K562 (cell line): ENCODE measurements around the gene ZDHHC5. TPM values are rescaled to one million over a fixed set of nuclear protein-coding genes. Genes with fewer than 3 reads are reported as not detected.

Experiments
- FIP1L1 ChIP-seq: fragments of 200-400 bp; formaldehyde crosslinking; IDR thresholded peaks from 2 replicates; pipeline ENCODE4 v1.6.1; 2018; ENCODE audit warnings: mild to moderate bottlenecking, low read depth, low read length; ENCODE audit not compliant: poor library complexity, severe bottlenecking
- IRF1 ChIP-seq: sonication (generic); formaldehyde crosslinking; IDR thresholded peaks from 2 replicates; pipeline ENCODE4 v1.8.0; 2022; ENCODE audit warnings: missing genetic modification reagents, mild to moderate bottlenecking, borderline replicate concordance
- KLF16 ChIP-seq: IDR thresholded peaks from 2 replicates; pipeline ENCODE4 v1.6.1; 2016; ENCODE audit warnings: antibody characterized with exemption
- PRMT5 ChIP-seq: sonication (generic); formaldehyde crosslinking; IDR thresholded peaks from 2 replicates; pipeline ENCODE4 v1.5.0; 2020; ENCODE audit warnings: missing genetic modification reagents
- RBM14 ChIP-seq: fragments of 200-400 bp; formaldehyde crosslinking; IDR thresholded peaks from 2 replicates; pipeline ENCODE4 v1.6.1; 2018; ENCODE audit warnings: low read depth, mild to moderate bottlenecking, low read length, moderate library complexity, borderline replicate concordance; ENCODE audit not compliant: insufficient read depth
- RCOR1 ChIP-seq, 2 experiments: IDR thresholded peaks; 2 replicates each; pipeline ENCODE4 v1.6.1; 2012; ENCODE audit warnings: low read depth in 2 of 2, low read length in 2 of 2, borderline replicate concordance in 1 of 2, improper control_type of control experiment in 1 of 2
- RUNX1 ChIP-seq: sonication (generic); IDR thresholded peaks from 2 replicates; pipeline ENCODE4 v1.6.1; 2016; ENCODE audit warnings: antibody characterized with exemption, low read depth
- SAFB ChIP-seq: fragments of 200-400 bp; formaldehyde crosslinking; IDR thresholded peaks from 2 replicates; pipeline ENCODE4 v1.6.1; 2017; ENCODE audit warnings: low read depth, low read length, borderline replicate concordance
- TBP ChIP-seq: optimal IDR thresholded peaks from 2 replicates; pipeline ENCODE3; 2011; ENCODE audit warnings: low read depth, low read length, improper control_type of control experiment
- TEAD4 ChIP-seq, 2 experiments: sonication (generic) in 1 of 2; formaldehyde crosslinking in 1 of 2; IDR thresholded peaks; 2 replicates each; pipeline versions ENCODE4 v1.6.1 to v1.8.0; 2012 to 2022; ENCODE audit warnings: borderline replicate concordance in 1 of 2, inconsistent platforms in 1 of 2, low read length in 1 of 2, mild to moderate bottlenecking in 1 of 2, missing genetic modification reagents in 1 of 2
- ZBTB7A ChIP-seq: IDR thresholded peaks from 2 replicates; pipeline ENCODE4 v1.6.1; 2011; ENCODE audit warnings: low read depth, mild to moderate bottlenecking, low read length, moderate library complexity, borderline replicate concordance; ENCODE audit not compliant: control insufficient read depth
- ZNF347 ChIP-seq: fragments of 450-650 bp; formaldehyde crosslinking; IDR thresholded peaks from 2 replicates; pipeline ENCODE4 v1.4.0; 2020; ENCODE audit warnings: low read depth, mild to moderate bottlenecking, moderate library complexity
- ZNF75A ChIP-seq: fragments of 450-650 bp; formaldehyde crosslinking; IDR thresholded peaks from 2 replicates; pipeline ENCODE4 v1.4.0; 2020; ENCODE audit warnings: mild to moderate bottlenecking
- ZNF785 ChIP-seq: fragments of 250-450 bp; sonication (Bioruptor Pico); IDR thresholded peaks from 2 replicates; pipeline ENCODE4 v1.4.0; 2020; ENCODE audit warnings: mild to moderate bottlenecking
- polyA plus RNA-seq, 8 experiments: library from polyadenylated mRNA; depleted of rRNA in 4 of 8; stranded (reverse) in 5 of 8; unstranded in 3 of 8; fragments of >200 nt; fragmentation: Nextera tagmentation in 2 of 8; fragmentation: Illumina TruSeq in 1 of 8; extraction: Ambion mirVana in 2 of 8; extraction: Trizol in 1 of 8; gene quantifications; 2 replicates each; pipeline versions ENCODE4 v1.2.1 to v1.2.3, GENCODE V29; 2011 to 2014; ENCODE audit warnings: inconsistent platforms in 1 of 8, missing spikeins in 1 of 8
- total RNA-seq, 7 experiments: library from RNA; depleted of rRNA in 6 of 7; stranded (reverse); fragments of >200 nt in 6 of 7; fragmentation: Illumina TruSeq in 2 of 7; extraction: Trizol in 2 of 7; gene quantifications; 2 replicates each; pipeline versions ENCODE4 v1.2.1 to v1.2.3, GENCODE V29; 2011 to 2021; ENCODE audit warnings: low replicate concordance in 1 of 7
- TF ChIP-seq, protein P1 (sequence below), 2 experiments: fragments of 450-650 bp; IDR thresholded peaks; 2 replicates each; pipeline ENCODE4 v1.6.1; 2016; ENCODE audit warnings: mild to moderate bottlenecking in 2 of 2, borderline replicate concordance in 1 of 2, low read depth in 1 of 2, moderate library complexity in 1 of 2

ZDHHC5 gene
- total and polyA plus RNA-seq, 9 of the 15 experiments (the other 6 are each of a cell fraction or from before 2014, with no cell fraction given): 3.8 to 64.2 (median 35.9) TPM

- TF ChIP-seq TBP: peak; percentile 87
- no peak for TF ChIP-seq PRMT5 (CRISPR knock-in tag)
- peak; percentile 95 for TF ChIP-seq FIP1L1
- no peak for TF ChIP-seq SAFB
- no peak for TF ChIP-seq RBM14
- peak; percentile 70 for TF ChIP-seq TEAD4 (IDR thresholded peaks at IDR 0.05; ENCODE audit: low read length)
- TF ChIP-seq TEAD4 (CRISPR knock-in tag; IDR thresholded peaks at IDR 0.05; ENCODE audit: borderline replicate concordance): no peak
- TF ChIP-seq ZBTB7A: peak; percentile 98
- TF ChIP-seq, protein P1, sequence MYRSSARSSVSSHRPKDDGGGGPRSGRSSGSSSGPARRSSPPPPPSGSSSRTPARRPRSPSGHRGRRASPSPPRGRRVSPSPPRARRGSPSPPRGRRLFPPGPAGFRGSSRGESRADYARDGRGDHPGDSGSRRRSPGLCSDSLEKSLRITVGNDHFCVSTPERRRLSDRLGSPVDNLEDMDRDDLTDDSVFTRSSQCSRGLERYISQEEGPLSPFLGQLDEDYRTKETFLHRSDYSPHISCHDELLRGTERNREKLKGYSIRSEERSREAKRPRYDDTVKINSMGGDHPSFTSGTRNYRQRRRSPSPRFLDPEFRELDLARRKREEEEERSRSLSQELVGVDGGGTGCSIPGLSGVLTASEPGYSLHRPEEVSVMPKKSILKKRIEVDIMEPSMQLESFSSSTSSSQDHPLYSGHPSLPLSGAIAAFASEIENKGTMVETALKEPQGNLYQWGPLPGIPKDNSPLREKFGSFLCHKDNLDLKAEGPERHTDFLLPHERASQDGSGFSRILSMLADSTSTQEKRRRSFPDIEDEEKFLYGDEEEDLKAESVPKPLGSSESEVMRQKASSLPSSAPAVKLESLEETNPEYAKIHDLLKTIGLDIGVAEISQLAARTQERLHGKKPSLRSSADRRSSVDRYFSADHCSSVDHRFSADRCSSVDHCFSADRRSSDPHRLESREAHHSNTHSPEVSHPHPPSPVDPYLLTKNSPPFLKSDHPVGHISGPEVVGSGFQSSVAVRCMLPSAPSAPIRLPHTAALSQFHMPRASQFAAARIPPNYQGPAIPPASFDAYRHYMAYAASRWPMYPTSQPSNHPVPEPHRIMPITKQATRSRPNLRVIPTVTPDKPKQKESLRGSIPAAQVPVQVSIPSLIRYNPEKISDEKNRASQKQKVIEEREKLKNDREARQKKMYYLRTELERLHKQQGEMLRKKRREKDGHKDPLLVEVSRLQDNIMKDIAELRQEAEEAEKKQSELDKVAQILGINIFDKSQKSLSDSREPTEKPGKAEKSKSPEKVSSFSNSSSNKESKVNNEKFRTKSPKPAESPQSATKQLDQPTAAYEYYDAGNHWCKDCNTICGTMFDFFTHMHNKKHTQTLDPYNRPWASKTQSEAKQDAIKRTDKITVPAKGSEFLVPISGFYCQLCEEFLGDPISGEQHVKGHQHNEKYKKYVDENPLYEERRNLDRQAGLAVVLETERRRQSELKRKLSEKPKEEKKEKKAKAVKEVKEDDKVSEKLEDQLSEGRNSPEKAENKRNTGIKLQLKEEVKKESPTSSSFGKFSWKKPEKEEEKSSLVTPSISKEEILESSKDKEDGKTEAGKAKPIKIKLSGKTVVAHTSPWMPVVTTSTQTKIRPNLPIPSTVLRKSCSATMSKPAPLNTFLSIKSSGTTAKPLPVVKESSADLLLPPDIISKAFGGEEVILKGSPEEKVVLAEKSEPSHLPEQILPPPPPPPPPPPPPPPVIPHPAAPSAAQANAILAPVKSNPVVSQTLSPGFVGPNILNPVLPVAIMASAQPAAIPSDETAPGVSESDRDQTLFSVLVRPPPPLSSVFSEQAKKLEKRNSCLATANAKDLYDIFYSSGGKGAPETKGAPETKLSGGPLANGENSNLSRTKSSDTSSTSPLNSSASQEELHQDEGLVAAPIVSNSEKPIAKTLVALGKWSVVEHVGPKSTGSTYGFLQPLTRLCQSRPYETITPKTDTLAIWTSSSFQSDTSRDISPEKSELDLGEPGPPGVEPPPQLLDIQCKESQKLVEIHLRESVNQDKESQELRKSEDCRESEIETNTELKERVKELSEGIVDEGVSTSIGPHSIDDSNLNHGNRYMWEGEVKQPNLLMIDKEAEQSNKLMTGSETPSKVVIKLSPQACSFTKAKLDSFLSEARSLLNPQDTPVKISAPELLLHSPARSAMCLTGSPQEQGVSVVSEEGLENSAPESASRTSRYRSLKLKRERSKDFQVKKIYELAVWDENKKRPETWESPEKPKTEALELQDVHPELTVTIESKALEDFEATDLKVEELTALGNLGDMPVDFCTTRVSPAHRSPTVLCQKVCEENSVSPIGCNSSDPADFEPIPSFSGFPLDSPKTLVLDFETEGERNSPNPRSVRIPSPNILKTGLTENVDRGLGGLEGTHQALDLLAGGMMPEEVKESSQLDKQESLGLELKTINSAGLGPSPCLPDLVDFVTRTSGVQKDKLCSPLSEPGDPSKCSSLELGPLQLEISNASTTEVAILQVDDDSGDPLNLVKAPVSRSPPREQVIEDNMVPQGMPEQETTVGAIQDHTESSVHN (IDR thresholded peaks at IDR 0.05; ENCODE audit: borderline replicate concordance in 1 of 2, low read depth in 1 of 2): no peak
- TF ChIP-seq RUNX1: 0 out of 2 replicates have a peak, but pooled peaks have one; percentile 59
- no peak for TF ChIP-seq ZNF347
- TF ChIP-seq ZNF785 (CRISPR knock-in tag): no peak
- no peak for TF ChIP-seq KLF16
- TF ChIP-seq IRF1 (CRISPR knock-in tag): no peak; the same call in 1 of the 2 replicates
- TF ChIP-seq ZNF75A (CRISPR knock-in tag): no peak
- peak in 1 of 2 experiments; percentile 83; a peak in 2 of 4 replicates for TF ChIP-seq RCOR1 (IDR thresholded peaks at IDR 0.05; ENCODE audit: borderline replicate concordance in 1 of 2, low read depth in 2 of 2, low read length in 2 of 2)
These were observed 73.5 kb downstream of the ZDHHC5 start, which contains the start of gene SELENOH (continued) for GRCh38 chr11:57741132-57742086.
